HepG2 (cell line): ENCODE data around the gene CEBPA. TPM values are rescaled to one million over a fixed set of nuclear protein-coding genes. Genes with fewer than 3 reads are reported as not detected.

Experiments used
- AGO2 ChIP-seq: fragments of 200-400 bp; formaldehyde crosslinking; optimal IDR thresholded peaks from 2 replicates; pipeline ENCODE3; 2017; ENCODE audit warnings: mild to moderate bottlenecking, low read depth, low read length, moderate library complexity
- AKAP8 ChIP-seq: sonication (generic); formaldehyde crosslinking; IDR thresholded peaks from 2 replicates; pipeline ENCODE4 v1.5.1; 2020; ENCODE audit warnings: mild to moderate bottlenecking, missing genetic modification reagents
- FOSL2 ChIP-seq: sonication (generic); formaldehyde crosslinking; IDR thresholded peaks from 2 replicates; pipeline ENCODE4 v1.4.0; 2020; ENCODE audit warnings: missing genetic modification reagents
- NFIC ChIP-seq: IDR thresholded peaks from 2 replicates; pipeline ENCODE4 v1.6.1; 2012; ENCODE audit warnings: mild to moderate bottlenecking, low read length, inconsistent platforms
- SIN3A ChIP-seq: IDR thresholded peaks from 2 replicates; pipeline ENCODE4 v1.6.1; 2011; ENCODE audit warnings: low read depth, mild to moderate bottlenecking, control low read depth, low read length, borderline replicate concordance
- ZC3H13 ChIP-seq: sonication (generic); formaldehyde crosslinking; IDR thresholded peaks from 2 replicates; pipeline ENCODE4 v1.8.1; 2023; ENCODE audit warnings: mild to moderate bottlenecking, missing genetic modification reagents, moderate library complexity
- ZNF326 ChIP-seq: sonication (generic); formaldehyde crosslinking; IDR thresholded peaks from 2 replicates; pipeline ENCODE4 v1.4.0; 2020; ENCODE audit warnings: missing genetic modification reagents, borderline replicate concordance
- ZNF724P ChIP-seq: sonication (generic); formaldehyde crosslinking; IDR thresholded peaks from 2 replicates; pipeline ENCODE4 v1.8.0; 2022; ENCODE audit warnings: missing genetic modification reagents, borderline replicate concordance
- polyA plus RNA-seq, 8 experiments: library from polyadenylated mRNA; depleted of rRNA in 3 of 8; stranded (reverse) in 7 of 8; unstranded in 1 of 8; fragments of >200 nt; fragmentation: Illumina TruSeq in 4 of 8; extraction: Trizol in 4 of 8; gene quantifications; 2 replicates each; pipeline versions ENCODE4 v1.2.1 to v1.2.3, GENCODE V29; 2011 to 2016; ENCODE audit warnings: low read depth in 4 of 8, missing spikeins in 1 of 8, mixed read lengths in 1 of 8; ENCODE audit not compliant: insufficient read depth in 1 of 8
- total RNA-seq, 5 experiments: library from RNA; depleted of rRNA; stranded (reverse); fragments of >200 nt; fragmentation: Illumina TruSeq; extraction: Trizol; gene quantifications; 2 replicates each; pipeline ENCODE4 v1.2.3, GENCODE V29; 2016; ENCODE audit warnings: low read depth in 1 of 5
- TF ChIP-seq, protein P1 (sequence below): sonication (generic); formaldehyde crosslinking; IDR thresholded peaks from 2 replicates; pipeline ENCODE4 v1.9.0; 2021; ENCODE audit warnings: missing genetic modification reagents, borderline replicate concordance
- TF ChIP-seq, protein P2 (sequence below): sonication (generic); formaldehyde crosslinking; IDR thresholded peaks from 2 replicates; pipeline ENCODE4 v1.8.0; 2022; ENCODE audit warnings: mild to moderate bottlenecking, missing genetic modification reagents
- TF ChIP-seq, protein P3 (sequence below): sonication (generic); formaldehyde crosslinking; conservative IDR thresholded peaks from 2 replicates; pipeline ENCODE4 v1.8.0; 2022; ENCODE audit warnings: mild to moderate bottlenecking, moderate library complexity, missing genetic modification reagents
- TF ChIP-seq, protein P4 (sequence below): sonication (generic); formaldehyde crosslinking; IDR thresholded peaks from 2 replicates; pipeline ENCODE4 v1.4.0; 2020; ENCODE audit warnings: missing genetic modification reagents, borderline replicate concordance
- TF ChIP-seq, protein P5 (sequence below): sonication (generic); formaldehyde crosslinking; conservative IDR thresholded peaks from 2 replicates; pipeline ENCODE4 v1.4.0; 2020; ENCODE audit warnings: mild to moderate bottlenecking, missing genetic modification reagents, moderate library complexity

CEBPA gene
- total and polyA plus RNA-seq, 2 of the 13 experiments (the other 11 are each of a cell fraction or from before 2014, with no cell fraction given): 24.8 to 103 TPM

DNA sequence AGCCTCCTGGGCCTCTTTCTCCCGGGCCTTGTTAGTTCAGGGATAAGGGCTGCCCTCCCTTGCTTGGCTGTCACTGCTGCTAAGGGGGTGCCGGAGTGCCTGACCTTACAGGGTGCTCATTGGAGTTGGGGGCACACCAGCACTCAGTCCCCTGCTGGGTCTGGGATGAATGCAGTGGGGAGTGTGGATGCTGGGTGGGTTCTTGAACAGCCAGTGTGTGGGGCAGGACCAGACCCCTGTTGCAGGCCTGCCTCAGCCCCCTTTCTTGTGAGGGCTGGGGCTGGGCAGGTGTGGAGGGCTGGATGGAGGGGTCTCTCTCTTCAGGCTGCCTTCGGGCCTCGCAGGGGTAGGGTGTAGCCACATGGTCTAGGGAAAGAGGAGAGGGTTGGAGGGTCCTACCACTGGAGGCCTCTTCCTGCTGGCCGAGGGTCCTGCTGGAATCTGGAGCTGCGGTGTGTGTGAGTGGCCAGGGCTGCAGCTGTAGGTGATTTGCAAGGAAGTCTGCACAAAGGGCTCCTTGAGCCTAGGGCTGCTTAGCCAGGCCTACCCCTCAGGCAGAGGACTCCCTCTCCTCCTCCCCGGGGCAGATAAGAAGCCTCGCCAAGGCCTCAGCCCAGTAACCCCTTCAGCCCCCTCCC, 3.2 kb downstream of the CEBPA start (continued):
- TF ChIP-seq, protein P1, sequence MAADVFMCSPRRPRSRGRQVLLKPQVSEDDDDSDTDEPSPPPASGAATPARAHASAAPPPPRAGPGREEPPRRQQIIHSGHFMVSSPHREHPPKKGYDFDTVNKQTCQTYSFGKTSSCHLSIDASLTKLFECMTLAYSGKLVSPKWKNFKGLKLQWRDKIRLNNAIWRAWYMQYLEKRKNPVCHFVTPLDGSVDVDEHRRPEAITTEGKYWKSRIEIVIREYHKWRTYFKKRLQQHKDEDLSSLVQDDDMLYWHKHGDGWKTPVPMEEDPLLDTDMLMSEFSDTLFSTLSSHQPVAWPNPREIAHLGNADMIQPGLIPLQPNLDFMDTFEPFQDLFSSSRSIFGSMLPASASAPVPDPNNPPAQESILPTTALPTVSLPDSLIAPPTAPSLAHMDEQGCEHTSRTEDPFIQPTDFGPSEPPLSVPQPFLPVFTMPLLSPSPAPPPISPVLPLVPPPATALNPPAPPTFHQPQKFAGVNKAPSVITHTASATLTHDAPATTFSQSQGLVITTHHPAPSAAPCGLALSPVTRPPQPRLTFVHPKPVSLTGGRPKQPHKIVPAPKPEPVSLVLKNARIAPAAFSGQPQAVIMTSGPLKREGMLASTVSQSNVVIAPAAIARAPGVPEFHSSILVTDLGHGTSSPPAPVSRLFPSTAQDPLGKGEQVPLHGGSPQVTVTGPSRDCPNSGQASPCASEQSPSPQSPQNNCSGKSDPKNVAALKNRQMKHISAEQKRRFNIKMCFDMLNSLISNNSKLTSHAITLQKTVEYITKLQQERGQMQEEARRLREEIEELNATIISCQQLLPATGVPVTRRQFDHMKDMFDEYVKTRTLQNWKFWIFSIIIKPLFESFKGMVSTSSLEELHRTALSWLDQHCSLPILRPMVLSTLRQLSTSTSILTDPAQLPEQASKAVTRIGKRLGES (CRISPR knock-in tag): no peak
- TF ChIP-seq ZC3H13 (peak; percentile 100), AGO2 (peak; percentile 98), FOSL2 (CRISPR knock-in tag) (peak; percentile 7; the same call in 1 of the 2 replicates), NFIC (no peak), ZNF724P (CRISPR knock-in tag) (peak; percentile 58; the same call in 1 of the 2 replicates), SIN3A (0 out of 2 replicates have a peak, but pooled peaks have one; percentile 3), ZNF326 (CRISPR knock-in tag) (peak; percentile 45; the same call in 1 of the 2 replicates), AKAP8 (peak; percentile 61; the same call in 1 of the 2 replicates)
- TF ChIP-seq, protein P2, sequence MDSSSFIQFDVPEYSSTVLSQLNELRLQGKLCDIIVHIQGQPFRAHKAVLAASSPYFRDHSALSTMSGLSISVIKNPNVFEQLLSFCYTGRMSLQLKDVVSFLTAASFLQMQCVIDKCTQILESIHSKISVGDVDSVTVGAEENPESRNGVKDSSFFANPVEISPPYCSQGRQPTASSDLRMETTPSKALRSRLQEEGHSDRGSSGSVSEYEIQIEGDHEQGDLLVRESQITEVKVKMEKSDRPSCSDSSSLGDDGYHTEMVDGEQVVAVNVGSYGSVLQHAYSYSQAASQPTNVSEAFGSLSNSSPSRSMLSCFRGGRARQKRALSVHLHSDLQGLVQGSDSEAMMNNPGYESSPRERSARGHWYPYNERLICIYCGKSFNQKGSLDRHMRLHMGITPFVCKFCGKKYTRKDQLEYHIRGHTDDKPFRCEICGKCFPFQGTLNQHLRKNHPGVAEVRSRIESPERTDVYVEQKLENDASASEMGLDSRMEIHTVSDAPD (CRISPR knock-in tag): peak; percentile 56; the same call in 1 of the 2 replicates
- TF ChIP-seq, protein P3, sequence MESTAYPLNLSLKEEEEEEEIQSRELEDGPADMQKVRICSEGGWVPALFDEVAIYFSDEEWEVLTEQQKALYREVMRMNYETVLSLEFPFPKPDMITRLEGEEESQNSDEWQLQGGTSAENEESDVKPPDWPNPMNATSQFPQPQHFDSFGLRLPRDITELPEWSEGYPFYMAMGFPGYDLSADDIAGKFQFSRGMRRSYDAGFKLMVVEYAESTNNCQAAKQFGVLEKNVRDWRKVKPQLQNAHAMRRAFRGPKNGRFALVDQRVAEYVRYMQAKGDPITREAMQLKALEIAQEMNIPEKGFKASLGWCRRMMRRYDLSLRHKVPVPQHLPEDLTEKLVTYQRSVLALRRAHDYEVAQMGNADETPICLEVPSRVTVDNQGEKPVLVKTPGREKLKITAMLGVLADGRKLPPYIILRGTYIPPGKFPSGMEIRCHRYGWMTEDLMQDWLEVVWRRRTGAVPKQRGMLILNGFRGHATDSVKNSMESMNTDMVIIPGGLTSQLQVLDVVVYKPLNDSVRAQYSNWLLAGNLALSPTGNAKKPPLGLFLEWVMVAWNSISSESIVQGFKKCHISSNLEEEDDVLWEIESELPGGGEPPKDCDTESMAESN (CRISPR knock-in tag): 0 out of 2 replicates have a peak, but pooled peaks have one; percentile 49
- TF ChIP-seq, protein P4, sequence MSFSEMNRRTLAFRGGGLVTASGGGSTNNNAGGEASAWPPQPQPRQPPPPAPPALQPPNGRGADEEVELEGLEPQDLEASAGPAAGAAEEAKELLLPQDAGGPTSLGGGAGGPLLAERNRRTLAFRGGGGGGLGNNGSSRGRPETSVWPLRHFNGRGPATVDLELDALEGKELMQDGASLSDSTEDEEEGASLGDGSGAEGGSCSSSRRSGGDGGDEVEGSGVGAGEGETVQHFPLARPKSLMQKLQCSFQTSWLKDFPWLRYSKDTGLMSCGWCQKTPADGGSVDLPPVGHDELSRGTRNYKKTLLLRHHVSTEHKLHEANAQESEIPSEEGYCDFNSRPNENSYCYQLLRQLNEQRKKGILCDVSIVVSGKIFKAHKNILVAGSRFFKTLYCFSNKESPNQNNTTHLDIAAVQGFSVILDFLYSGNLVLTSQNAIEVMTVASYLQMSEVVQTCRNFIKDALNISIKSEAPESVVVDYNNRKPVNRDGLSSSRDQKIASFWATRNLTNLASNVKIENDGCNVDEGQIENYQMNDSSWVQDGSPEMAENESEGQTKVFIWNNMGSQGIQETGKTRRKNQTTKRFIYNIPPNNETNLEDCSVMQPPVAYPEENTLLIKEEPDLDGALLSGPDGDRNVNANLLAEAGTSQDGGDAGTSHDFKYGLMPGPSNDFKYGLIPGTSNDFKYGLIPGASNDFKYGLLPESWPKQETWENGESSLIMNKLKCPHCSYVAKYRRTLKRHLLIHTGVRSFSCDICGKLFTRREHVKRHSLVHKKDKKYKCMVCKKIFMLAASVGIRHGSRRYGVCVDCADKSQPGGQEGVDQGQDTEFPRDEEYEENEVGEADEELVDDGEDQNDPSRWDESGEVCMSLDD (CRISPR knock-in tag): 0 out of 2 replicates have a peak, but pooled peaks have one; percentile 5
- TF ChIP-seq, protein P5, sequence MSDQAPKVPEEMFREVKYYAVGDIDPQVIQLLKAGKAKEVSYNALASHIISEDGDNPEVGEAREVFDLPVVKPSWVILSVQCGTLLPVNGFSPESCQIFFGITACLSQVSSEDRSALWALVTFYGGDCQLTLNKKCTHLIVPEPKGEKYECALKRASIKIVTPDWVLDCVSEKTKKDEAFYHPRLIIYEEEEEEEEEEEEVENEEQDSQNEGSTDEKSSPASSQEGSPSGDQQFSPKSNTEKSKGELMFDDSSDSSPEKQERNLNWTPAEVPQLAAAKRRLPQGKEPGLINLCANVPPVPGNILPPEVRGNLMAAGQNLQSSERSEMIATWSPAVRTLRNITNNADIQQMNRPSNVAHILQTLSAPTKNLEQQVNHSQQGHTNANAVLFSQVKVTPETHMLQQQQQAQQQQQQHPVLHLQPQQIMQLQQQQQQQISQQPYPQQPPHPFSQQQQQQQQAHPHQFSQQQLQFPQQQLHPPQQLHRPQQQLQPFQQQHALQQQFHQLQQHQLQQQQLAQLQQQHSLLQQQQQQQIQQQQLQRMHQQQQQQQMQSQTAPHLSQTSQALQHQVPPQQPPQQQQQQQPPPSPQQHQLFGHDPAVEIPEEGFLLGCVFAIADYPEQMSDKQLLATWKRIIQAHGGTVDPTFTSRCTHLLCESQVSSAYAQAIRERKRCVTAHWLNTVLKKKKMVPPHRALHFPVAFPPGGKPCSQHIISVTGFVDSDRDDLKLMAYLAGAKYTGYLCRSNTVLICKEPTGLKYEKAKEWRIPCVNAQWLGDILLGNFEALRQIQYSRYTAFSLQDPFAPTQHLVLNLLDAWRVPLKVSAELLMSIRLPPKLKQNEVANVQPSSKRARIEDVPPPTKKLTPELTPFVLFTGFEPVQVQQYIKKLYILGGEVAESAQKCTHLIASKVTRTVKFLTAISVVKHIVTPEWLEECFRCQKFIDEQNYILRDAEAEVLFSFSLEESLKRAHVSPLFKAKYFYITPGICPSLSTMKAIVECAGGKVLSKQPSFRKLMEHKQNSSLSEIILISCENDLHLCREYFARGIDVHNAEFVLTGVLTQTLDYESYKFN: 0 out of 2 replicates have a peak, but pooled peaks have one; percentile 13
